Retinal pigment epithelial cell (primary cell): ENCODE data around the gene ZNF446.
"Not testable (repeated sequence)": the region's sequence is repeated elsewhere in the genome, so short reads cannot be mapped to it uniquely, and the experiment has no call there.

Experiments used
- DNase-seq: peaks from one replicate; pipeline ENCODE4 v3.0.0-alpha.2; 2010; ENCODE audit warnings: low read depth
- H3K4me3 ChIP-seq: 2 replicates; pipeline ENCODE4 v1.5.1; 2011; ENCODE audit warnings: mild to moderate bottlenecking, low read length, control low read depth, moderate library complexity
- TF ChIP-seq, protein P1 (sequence below): conservative IDR thresholded peaks from 2 replicates; pipeline ENCODE4 v1.5.1; 2011; ENCODE audit warnings: low read depth, low read length, control low read depth, inconsistent platforms

ZNF446 gene

DNA sequence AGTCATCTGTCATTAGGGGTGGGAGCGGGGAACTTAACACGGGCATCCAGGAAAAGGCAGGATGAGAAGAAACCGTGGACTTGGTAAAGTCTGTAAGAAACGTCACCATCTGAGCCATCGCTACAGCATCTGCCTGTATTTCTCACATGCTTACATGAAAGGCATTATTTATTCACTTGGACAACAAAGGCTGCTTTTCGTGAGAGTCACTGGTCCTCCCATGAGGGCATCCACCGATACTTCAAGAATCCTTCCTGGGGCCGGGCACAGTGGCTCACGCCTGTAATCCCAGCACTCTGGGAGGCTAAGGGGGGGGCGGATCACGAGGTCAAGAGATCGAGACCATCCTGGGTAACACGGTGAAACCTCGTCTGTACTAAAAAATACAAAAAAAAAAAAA is 16.1 kb downstream of the ZNF446 start:
- TF ChIP-seq, protein P1, sequence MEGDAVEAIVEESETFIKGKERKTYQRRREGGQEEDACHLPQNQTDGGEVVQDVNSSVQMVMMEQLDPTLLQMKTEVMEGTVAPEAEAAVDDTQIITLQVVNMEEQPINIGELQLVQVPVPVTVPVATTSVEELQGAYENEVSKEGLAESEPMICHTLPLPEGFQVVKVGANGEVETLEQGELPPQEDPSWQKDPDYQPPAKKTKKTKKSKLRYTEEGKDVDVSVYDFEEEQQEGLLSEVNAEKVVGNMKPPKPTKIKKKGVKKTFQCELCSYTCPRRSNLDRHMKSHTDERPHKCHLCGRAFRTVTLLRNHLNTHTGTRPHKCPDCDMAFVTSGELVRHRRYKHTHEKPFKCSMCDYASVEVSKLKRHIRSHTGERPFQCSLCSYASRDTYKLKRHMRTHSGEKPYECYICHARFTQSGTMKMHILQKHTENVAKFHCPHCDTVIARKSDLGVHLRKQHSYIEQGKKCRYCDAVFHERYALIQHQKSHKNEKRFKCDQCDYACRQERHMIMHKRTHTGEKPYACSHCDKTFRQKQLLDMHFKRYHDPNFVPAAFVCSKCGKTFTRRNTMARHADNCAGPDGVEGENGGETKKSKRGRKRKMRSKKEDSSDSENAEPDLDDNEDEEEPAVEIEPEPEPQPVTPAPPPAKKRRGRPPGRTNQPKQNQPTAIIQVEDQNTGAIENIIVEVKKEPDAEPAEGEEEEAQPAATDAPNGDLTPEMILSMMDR, result no peak
- no peak overlapping the region for H3K4me3 ChIP-seq
- DNase-seq, result no peak

DNA sequence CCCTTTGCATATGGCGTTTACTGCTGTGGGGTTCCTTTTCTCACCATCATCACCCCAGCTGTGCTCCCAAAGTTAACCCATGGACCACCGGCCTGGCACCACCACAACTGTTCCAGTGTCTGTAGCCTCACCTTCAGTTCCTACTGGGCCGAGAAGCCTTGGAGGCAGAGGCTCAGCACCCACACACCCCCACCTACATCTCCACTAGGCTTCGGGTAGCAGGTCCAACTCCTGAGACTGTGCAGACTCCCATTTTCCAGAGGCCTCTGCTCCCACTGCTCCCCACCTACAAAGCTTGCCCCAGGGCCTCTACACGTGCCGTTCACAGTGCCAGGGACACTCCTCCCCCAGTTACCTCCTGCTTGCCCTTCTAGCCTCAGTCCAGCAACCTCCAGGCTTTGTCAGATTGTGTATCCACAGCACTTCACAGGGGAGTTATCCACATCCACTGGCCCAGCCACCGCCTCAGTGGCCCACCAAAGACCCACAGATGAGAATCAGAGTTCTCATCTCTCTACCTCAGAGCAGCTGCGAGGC is 21.6 kb downstream of the ZNF446 start:
- no peak overlapping the region for H3K4me3 ChIP-seq
- DNase-seq, result no peak
- TF ChIP-seq, protein P1, result no peak

DNA sequence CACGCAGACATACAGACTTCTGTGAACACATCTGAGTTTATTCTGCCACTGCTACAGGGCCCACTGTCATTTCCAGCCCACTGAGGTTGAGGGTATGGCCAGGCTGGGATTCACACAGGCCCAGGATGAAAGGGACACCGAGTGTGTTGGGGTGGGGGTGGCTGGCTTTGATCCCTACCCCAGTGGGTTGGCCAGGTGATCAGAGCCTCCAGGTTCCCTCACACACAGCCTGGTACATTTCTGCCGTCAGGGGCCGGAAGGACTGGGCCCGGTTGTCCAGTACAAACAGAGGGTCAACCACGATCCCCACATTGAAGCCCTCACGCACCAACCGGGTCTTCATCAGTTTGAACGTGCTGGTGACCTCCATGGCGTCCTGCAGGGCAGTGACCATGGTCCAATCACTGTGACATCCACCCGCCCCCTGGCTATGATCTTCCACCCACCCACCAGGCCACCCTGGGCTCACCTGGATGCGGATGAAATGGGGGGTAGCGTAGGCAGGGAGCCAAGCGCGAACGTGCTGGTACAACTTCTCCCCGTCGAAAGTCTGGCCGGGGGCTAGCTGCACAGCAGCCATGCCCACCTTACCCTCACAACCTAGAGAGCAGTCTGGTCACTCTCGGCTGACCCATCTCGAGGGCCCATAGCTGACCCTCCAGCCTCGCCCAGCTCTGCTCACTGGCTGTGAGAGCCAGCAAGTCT is 22.3 kb downstream of the ZNF446 start:
- TF ChIP-seq, protein P1, result no peak
- peak overlapping the region; percentile 51 for H3K4me3 ChIP-seq
- no peak for DNase-seq

DNA sequence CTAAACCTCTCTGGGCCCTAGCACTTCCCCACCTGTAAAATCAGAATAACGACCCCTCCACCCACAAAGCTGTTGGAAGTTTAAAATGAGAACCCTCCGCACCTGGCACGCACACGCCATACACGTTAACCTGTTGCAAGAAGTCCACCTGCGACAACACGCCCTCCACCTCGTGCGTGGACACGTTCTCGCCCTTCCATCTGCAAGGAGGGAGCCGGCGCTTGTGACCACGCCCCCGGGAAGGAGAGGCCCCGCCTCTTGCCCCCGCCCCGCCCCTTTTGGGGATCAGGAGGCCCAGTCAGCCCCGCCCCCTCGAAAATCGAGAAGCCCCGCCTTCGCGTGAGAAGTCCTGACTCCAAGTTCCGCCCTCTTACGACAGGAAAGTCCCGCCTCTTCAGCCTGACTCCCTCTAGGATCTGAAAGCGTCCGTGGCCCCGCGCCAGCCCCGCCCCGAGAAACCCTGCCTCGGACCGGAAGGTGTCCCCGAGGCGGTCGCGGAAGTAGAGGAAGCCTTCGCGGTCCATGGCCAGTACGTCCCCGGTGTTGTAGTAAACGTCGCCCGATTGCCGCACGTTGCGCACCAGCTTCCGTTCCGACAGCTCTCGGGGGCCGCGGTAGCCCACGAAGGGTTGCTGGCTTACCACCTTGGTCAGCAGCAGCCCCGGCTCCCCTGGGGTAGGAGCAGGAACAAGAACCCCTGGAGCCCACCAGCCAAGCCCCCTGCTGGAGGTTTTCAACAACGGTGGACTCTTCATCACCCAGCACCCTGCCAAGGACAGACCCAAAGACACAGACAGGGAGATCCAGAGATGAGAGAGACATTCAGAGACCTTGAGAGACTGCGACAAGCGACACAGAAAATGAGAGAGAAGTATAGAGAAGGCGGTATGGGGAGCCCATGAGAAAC is 23.1 kb downstream of the ZNF446 start:
- DNase-seq, result peak; percentile 91
- TF ChIP-seq, protein P1, result peak; percentile 56
- peak overlapping the region; percentile 63 for H3K4me3 ChIP-seq

DNA sequence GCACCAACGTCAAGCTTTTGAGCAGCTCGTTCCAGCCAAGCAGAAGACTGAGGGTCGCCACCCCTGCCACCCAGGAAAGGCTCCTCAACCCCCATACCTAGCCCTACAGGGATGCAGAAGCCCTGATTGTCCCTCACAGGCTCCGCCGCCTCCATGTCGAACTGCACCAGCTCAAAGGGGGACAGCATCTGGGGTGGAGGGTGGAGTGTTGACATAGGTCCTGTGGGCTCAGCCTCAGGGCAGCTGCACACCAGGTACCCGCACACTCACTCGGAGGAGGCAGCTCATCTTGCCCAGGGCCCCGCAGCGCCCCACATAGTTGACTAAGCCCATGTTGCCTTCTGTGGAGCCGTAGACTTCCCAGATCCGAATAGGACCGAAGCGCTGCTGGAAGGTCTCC is 24.1 kb downstream of the ZNF446 start:
- TF ChIP-seq, protein P1, result no peak
- no peak for DNase-seq
- no peak overlapping the region for H3K4me3 ChIP-seq

DNA sequence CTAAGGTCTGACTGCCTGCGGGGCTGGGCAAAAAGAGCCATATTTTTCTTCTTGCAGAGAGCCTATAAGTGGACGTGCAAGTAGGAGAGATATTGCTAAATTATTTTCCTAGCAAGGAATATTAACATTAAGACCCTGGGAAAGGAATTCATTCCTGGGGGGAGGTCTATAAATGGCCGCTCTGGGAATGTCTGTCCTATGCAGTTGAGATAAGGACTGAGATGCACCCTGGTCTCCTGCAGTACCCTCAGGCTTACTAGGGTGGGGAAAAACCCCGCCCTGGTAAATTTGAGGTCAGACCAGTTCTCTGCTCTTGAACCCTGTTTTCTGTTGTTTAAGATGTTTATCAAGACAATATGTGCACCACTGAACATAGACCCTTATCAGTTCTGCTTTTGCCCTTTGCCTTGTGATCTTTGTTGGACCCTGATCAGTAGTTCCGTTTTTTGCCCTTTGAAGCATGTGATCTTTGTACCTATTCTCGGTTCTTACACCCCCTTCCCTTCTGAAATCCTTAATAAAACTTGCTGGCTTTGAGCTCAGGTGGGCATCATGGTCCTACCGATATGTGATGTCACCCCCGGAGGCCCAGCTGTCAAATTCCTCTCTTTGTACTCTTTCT is 31.6 kb downstream of the ZNF446 start:
- not testable (repeated sequence) for DNase-seq, H3K4me3 ChIP-seq

DNA sequence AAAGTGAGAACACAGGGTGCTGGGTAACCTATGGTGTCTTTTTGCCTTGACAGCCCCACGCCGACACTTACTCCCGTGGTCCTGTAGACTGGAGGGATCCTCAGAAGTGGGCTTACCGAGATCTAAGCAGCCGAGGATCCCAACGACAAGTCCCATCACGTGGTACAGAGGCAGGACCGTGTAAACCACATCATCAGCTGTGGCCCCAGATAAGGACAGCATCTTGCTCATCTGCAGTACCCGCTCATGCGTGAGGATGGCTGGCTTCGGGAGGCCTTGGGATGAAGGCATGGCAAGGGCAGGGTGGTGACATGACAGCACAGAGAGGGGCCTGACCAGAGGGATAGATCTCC is 33.6 kb downstream of the ZNF446 start:
- TF ChIP-seq, protein P1, result no peak
- no peak overlapping the region for H3K4me3 ChIP-seq
- DNase-seq, result no peak
